Neural cell (in vitro differentiated cells): Measurements from ENCODE around the gene FAF2.

ENCODE experiments used
- EZH2 ChIP-seq: fragments of 200-600, 300-800 bp; shearing (Covaris generic), sonication (generic); IDR thresholded peaks from 2 replicates; pipeline ENCODE4 v1.6.1; 2014; ENCODE audit warnings: antibody characterized with exemption, low read length, borderline replicate concordance, mild to moderate bottlenecking; ENCODE audit not compliant: insufficient read depth, poor library complexity, severe bottlenecking
- POLR2AphosphoS5 ChIP-seq: IDR thresholded peaks from 2 replicates; pipeline ENCODE4 v1.6.1; 2012
- TAF1 ChIP-seq: IDR thresholded peaks from 2 replicates; pipeline ENCODE4 v1.6.1; 2012; ENCODE audit warnings: low read depth
- TF ChIP-seq, protein P1 (sequence below): fragments of 450-650 bp; IDR thresholded peaks from 2 replicates; pipeline ENCODE4 v1.5.1; 2014; ENCODE audit warnings: antibody characterized with exemption, mild to moderate bottlenecking, moderate library complexity; ENCODE audit not compliant: poor library complexity, severe bottlenecking

DNA sequence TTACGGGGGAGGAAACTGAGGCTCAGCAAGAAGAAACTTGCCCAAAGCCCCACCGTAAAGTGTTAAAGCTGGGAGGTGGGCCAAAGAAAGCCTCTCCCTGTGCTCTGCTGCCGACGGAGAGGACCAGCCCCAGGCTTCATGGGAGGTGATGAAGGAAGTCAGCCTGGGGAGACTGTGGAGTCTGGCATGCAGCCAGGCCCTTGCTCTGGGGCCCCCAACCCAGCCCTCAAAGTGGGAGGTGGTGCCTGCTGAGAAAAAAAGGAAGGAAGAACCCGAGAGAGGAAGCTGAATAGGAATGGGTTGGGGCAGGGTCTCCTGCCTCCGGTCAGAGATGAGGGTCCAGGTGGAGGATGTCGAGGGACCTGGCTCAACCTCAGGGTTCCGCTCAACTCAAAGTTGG lies 85.2 kb downstream of the FAF2 start:
- TF ChIP-seq EZH2 (no peak), POLR2AphosphoS5 (no peak), TAF1 (no peak)
- TF ChIP-seq, protein P1, sequence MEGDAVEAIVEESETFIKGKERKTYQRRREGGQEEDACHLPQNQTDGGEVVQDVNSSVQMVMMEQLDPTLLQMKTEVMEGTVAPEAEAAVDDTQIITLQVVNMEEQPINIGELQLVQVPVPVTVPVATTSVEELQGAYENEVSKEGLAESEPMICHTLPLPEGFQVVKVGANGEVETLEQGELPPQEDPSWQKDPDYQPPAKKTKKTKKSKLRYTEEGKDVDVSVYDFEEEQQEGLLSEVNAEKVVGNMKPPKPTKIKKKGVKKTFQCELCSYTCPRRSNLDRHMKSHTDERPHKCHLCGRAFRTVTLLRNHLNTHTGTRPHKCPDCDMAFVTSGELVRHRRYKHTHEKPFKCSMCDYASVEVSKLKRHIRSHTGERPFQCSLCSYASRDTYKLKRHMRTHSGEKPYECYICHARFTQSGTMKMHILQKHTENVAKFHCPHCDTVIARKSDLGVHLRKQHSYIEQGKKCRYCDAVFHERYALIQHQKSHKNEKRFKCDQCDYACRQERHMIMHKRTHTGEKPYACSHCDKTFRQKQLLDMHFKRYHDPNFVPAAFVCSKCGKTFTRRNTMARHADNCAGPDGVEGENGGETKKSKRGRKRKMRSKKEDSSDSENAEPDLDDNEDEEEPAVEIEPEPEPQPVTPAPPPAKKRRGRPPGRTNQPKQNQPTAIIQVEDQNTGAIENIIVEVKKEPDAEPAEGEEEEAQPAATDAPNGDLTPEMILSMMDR: no peak
